Neural cell (in vitro differentiated cells): Measurements from ENCODE around the gene PARP8. TPM values are rescaled to one million over a fixed set of nuclear protein-coding genes. Genes with fewer than 3 reads are reported as not detected.

Experiments
- H2AFZ ChIP-seq: fragments of 200-600, 300-800 bp; sonication (generic), shearing (Covaris generic); 2 replicates; pipeline ENCODE4 v1.6.0; 2014; ENCODE audit warnings: low read depth, mild to moderate bottlenecking, antibody characterized with exemption, low read length, moderate library complexity
- H3F3A ChIP-seq: fragments of 200-600 bp; shearing (Covaris generic); 2 replicates; pipeline ENCODE4 v1.6.1; 2016; ENCODE audit warnings: mild to moderate bottlenecking, moderate library complexity, mixed read lengths, antibody characterized with exemption, low read length; ENCODE audit not compliant: insufficient read depth, poor library complexity, severe bottlenecking
- H3K27ac ChIP-seq: fragments of 200-600, 300-800 bp; sonication (generic), shearing (Covaris generic); 2 replicates; pipeline ENCODE4 v1.5.1; 2014; ENCODE audit warnings: mild to moderate bottlenecking, low read length, moderate library complexity
- H3K27me3 ChIP-seq: fragments of 300-800, 200-600 bp; sonication (generic), shearing (Covaris generic); 2 replicates; pipeline ENCODE4 v1.6.0; 2014; ENCODE audit warnings: mild to moderate bottlenecking, low read depth, low read length, moderate library complexity; ENCODE audit not compliant: insufficient read depth
- H3K36me3 ChIP-seq: fragments of 300-800, 200-600 bp; sonication (generic), shearing (Covaris generic); 2 replicates; pipeline ENCODE4 v1.5.1; 2014; ENCODE audit warnings: mild to moderate bottlenecking, antibody characterized with exemption, low read length, moderate library complexity; ENCODE audit not compliant: insufficient read depth
- H3K4me2 ChIP-seq: fragments of 300-800, 200-600 bp; sonication (generic), shearing (Covaris generic); 2 replicates; pipeline ENCODE4 v1.6.0; 2014; ENCODE audit warnings: mild to moderate bottlenecking, low read length
- H3K4me3 ChIP-seq: fragments of 300-800, 200-600 bp; sonication (generic), shearing (Covaris generic); 2 replicates; pipeline ENCODE4 v1.5.1; 2014; ENCODE audit warnings: mild to moderate bottlenecking, low read length, moderate library complexity
- H3K79me2 ChIP-seq: fragments of 200-600 bp; shearing (Covaris generic); replicated peaks from 2 replicates; pipeline ENCODE4 v1.6.0; 2014; ENCODE audit warnings: mild to moderate bottlenecking, low read length, moderate library complexity; ENCODE audit not compliant: insufficient read depth
- H3K9ac ChIP-seq: fragments of 300-800, 200-600 bp; sonication (generic), shearing (Covaris generic); 2 replicates; pipeline ENCODE4 v1.6.1; 2016; ENCODE audit warnings: mild to moderate bottlenecking, low read length, mixed read lengths
- H3K9me2 ChIP-seq: fragments of 200-600 bp; shearing (Covaris generic); 2 replicates; pipeline ENCODE4 v1.6.1; 2016; ENCODE audit warnings: mild to moderate bottlenecking, low read length, mixed read lengths; ENCODE audit not compliant: insufficient read depth
- H3K9me3 ChIP-seq: fragments of 200-600, 300-800 bp; sonication (generic), shearing (Covaris generic); 2 replicates; pipeline ENCODE4 v1.6.1; 2016; ENCODE audit warnings: mild to moderate bottlenecking, mixed run types, low read length, moderate library complexity, mixed read lengths
- H4K20me1 ChIP-seq: fragments of 200-600 bp; shearing (Covaris generic); 2 replicates; pipeline ENCODE4 v1.6.1; 2016; ENCODE audit warnings: mild to moderate bottlenecking, mixed run types; ENCODE audit not compliant: insufficient read depth
- EP300 ChIP-seq: fragments of 450-650 bp; conservative IDR thresholded peaks from 2 replicates; pipeline ENCODE4 v1.6.1; 2014; ENCODE audit warnings: antibody characterized with exemption, mild to moderate bottlenecking, moderate library complexity; ENCODE audit not compliant: poor library complexity, severe bottlenecking
- EZH2 ChIP-seq: fragments of 200-600, 300-800 bp; shearing (Covaris generic), sonication (generic); IDR thresholded peaks from 2 replicates; pipeline ENCODE4 v1.6.1; 2014; ENCODE audit warnings: antibody characterized with exemption, low read length, borderline replicate concordance, mild to moderate bottlenecking; ENCODE audit not compliant: insufficient read depth, poor library complexity, severe bottlenecking
- MXI1 ChIP-seq: fragments of 450-650 bp; conservative IDR thresholded peaks from 2 replicates; pipeline ENCODE4 v1.6.1; 2014; ENCODE audit warnings: antibody characterized with exemption, mild to moderate bottlenecking; ENCODE audit not compliant: poor library complexity, severe bottlenecking
- POLR2AphosphoS5 ChIP-seq: IDR thresholded peaks from 2 replicates; pipeline ENCODE4 v1.6.1; 2012
- RAD21 ChIP-seq: fragments of 450-650 bp; conservative IDR thresholded peaks from 2 replicates; pipeline ENCODE4 v1.6.1; 2014; ENCODE audit warnings: antibody characterized with exemption, mild to moderate bottlenecking, moderate library complexity
- SMC3 ChIP-seq: fragments of 450-650 bp; conservative IDR thresholded peaks from 2 replicates; pipeline ENCODE4 v1.6.1; 2014; ENCODE audit warnings: antibody characterized with exemption, mild to moderate bottlenecking, moderate library complexity; ENCODE audit not compliant: poor library complexity
- TAF1 ChIP-seq: IDR thresholded peaks from 2 replicates; pipeline ENCODE4 v1.6.1; 2012; ENCODE audit warnings: low read depth
- polyA plus RNA-seq: library from polyadenylated mRNA; depleted of rRNA; stranded (reverse); fragments of >200 nt; gene quantifications from 2 replicates; pipeline ENCODE4 v1.2.3, GENCODE V29; 2014
- TF ChIP-seq, protein P1 (sequence below): IDR thresholded peaks from 2 replicates; pipeline ENCODE4 v1.6.1; 2012; ENCODE audit warnings: borderline replicate concordance
- TF ChIP-seq, protein P2 (sequence below): fragments of 450-650 bp; IDR thresholded peaks from 2 replicates; pipeline ENCODE4 v1.5.1; 2014; ENCODE audit warnings: antibody characterized with exemption, mild to moderate bottlenecking, moderate library complexity; ENCODE audit not compliant: poor library complexity, severe bottlenecking

PARP8 gene
- polyA plus RNA-seq, 1 donor from 2014 or later, result 29.9 TPM

DNA sequence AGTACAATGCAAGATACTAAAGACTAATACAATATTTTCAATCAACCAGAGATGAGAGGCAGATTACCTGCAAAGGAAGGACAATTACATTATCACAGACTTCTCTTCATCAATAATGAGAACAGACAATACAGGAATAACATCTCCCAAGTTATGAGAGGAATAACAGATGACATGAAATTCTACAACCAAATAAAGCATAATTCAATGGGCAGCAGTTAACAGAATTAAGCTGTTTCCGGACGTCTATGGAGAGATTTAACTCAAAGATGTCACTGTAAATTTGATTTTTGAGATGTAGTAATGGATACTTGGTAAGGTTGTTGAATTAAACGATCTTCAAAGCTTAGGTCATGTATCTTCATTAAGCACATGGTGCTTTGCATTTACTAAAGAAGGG, 19.8 kb upstream of the PARP8 start:
- Histone ChIP-seq H3K4me2 (no peak overlapping the region), H3K9me3 (no peaks in the 10 kb centered on the region), H3K9me2 (no peaks in the 10 kb centered on the region), H3K27me3 (no peaks in the 10 kb centered on the region), H3F3A (no peaks in the 10 kb centered on the region), H3K4me3 (no peak overlapping the region), H3K9ac (no peak overlapping the region), H3K27ac (no peak overlapping the region), H2AFZ (no peak overlapping the region), H4K20me1 (no peaks in the 10 kb centered on the region), H3K36me3 (no peaks in the 10 kb centered on the region), H3K79me2 (no peaks in the 10 kb centered on the region)
- no peak for TF ChIP-seq SMC3
- TF ChIP-seq RAD21, result no peak
- no peak for TF ChIP-seq EZH2
- TF ChIP-seq EP300, result no peak
- TF ChIP-seq MXI1, result no peak
- TF ChIP-seq, protein P1, sequence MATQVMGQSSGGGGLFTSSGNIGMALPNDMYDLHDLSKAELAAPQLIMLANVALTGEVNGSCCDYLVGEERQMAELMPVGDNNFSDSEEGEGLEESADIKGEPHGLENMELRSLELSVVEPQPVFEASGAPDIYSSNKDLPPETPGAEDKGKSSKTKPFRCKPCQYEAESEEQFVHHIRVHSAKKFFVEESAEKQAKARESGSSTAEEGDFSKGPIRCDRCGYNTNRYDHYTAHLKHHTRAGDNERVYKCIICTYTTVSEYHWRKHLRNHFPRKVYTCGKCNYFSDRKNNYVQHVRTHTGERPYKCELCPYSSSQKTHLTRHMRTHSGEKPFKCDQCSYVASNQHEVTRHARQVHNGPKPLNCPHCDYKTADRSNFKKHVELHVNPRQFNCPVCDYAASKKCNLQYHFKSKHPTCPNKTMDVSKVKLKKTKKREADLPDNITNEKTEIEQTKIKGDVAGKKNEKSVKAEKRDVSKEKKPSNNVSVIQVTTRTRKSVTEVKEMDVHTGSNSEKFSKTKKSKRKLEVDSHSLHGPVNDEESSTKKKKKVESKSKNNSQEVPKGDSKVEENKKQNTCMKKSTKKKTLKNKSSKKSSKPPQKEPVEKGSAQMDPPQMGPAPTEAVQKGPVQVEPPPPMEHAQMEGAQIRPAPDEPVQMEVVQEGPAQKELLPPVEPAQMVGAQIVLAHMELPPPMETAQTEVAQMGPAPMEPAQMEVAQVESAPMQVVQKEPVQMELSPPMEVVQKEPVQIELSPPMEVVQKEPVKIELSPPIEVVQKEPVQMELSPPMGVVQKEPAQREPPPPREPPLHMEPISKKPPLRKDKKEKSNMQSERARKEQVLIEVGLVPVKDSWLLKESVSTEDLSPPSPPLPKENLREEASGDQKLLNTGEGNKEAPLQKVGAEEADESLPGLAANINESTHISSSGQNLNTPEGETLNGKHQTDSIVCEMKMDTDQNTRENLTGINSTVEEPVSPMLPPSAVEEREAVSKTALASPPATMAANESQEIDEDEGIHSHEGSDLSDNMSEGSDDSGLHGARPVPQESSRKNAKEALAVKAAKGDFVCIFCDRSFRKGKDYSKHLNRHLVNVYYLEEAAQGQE, result no peak
- TF ChIP-seq TAF1, result no peak
- TF ChIP-seq POLR2AphosphoS5, result no peak
- TF ChIP-seq, protein P2, sequence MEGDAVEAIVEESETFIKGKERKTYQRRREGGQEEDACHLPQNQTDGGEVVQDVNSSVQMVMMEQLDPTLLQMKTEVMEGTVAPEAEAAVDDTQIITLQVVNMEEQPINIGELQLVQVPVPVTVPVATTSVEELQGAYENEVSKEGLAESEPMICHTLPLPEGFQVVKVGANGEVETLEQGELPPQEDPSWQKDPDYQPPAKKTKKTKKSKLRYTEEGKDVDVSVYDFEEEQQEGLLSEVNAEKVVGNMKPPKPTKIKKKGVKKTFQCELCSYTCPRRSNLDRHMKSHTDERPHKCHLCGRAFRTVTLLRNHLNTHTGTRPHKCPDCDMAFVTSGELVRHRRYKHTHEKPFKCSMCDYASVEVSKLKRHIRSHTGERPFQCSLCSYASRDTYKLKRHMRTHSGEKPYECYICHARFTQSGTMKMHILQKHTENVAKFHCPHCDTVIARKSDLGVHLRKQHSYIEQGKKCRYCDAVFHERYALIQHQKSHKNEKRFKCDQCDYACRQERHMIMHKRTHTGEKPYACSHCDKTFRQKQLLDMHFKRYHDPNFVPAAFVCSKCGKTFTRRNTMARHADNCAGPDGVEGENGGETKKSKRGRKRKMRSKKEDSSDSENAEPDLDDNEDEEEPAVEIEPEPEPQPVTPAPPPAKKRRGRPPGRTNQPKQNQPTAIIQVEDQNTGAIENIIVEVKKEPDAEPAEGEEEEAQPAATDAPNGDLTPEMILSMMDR, result no peak

DNA sequence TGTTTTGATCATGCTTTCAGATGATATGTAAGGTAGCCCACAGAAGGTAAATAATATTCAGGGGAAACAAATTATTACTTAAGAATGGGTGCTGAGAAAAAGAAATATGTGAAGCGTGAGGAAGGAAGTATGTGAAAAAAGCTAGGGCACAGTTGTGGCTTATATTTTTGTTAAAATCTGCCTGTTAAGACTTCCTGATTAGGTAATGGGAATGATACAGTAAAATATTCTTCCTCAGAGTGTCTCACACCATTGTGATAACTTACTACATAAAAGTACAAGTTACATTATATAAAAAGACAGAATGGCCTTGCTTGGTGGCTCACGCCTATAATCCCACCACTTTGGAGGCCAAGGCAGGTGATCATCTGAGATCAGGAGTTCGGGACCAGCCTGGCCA, 18.7 kb upstream of the PARP8 start:
- H3K27ac ChIP-seq, result no peak overlapping the region
- no peak overlapping the region for H3K9ac ChIP-seq
- H3K4me2 ChIP-seq, result no peak overlapping the region
- no peaks in the 10 kb centered on the region for H3K36me3 ChIP-seq
- TF ChIP-seq TAF1, result no peak
- no peak for TF ChIP-seq POLR2AphosphoS5
- H3K9me3 ChIP-seq, result no peaks in the 10 kb centered on the region
- H3K27me3 ChIP-seq, result no peaks in the 10 kb centered on the region
- H3K9me2 ChIP-seq, result no peaks in the 10 kb centered on the region
- H3F3A ChIP-seq, result no peaks in the 10 kb centered on the region
- no peak overlapping the region for H3K4me3 ChIP-seq
- H4K20me1 ChIP-seq, result no peaks in the 10 kb centered on the region
- no peak overlapping the region for H2AFZ ChIP-seq
- H3K79me2 ChIP-seq, result no peaks in the 10 kb centered on the region

DNA sequence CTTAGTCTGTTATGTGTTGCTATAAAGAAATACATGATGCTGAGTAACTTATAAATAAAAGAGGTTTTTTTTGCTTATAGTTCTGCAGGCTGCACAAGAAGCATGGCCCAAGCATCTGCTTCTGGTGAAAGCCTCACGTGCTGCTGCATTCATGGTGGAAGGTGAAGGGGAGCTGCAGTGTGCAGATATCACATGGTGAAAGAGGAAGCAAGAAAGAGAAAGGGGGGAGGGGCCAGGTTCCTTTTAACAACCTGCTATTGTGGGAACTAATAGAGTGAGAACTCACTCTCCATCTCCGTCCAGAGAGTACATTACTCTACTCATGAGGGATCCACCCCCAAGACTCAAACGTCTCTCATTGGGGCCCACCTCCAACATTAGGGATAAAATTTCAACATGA, 12.5 kb upstream of the PARP8 start:
- TF ChIP-seq SMC3 (no peak), EZH2 (no peak), EP300 (no peak), MXI1 (no peak)
- TF ChIP-seq, protein P2, result no peak
- TF ChIP-seq, protein P1, result no peak
- no peak overlapping the region for H3K27ac ChIP-seq
- H3K36me3 ChIP-seq, result no peaks in the 10 kb centered on the region
- H3K79me2 ChIP-seq, result no peaks in the 10 kb centered on the region
- H3K9me3 ChIP-seq, result no peaks in the 10 kb centered on the region
- H2AFZ ChIP-seq, result no peak overlapping the region
- H3K27me3 ChIP-seq, result no peaks in the 10 kb centered on the region
- H3K4me2 ChIP-seq, result no peak overlapping the region
- H3K9me2 ChIP-seq, result no peaks in the 10 kb centered on the region
- no peaks in the 10 kb centered on the region for H3F3A ChIP-seq
- no peaks in the 10 kb centered on the region for H4K20me1 ChIP-seq
- no peak overlapping the region for H3K4me3 ChIP-seq
- H3K9ac ChIP-seq, result no peak overlapping the region
